C1 segment of cervical spinal cord (tissue), 14 donors: ENCODE data around the gene FAM53A.
"Not testable (repeated sequence)": the region's sequence is repeated elsewhere in the genome, so short reads cannot be mapped to it uniquely, and the experiment has no call there.

Experiments used
- DNase-seq, 14 donors: peaks; one replicate each; lab custom pipeline; 2025; lab: John Stamatoyannopoulos, UW

FAM53A gene

DNA sequence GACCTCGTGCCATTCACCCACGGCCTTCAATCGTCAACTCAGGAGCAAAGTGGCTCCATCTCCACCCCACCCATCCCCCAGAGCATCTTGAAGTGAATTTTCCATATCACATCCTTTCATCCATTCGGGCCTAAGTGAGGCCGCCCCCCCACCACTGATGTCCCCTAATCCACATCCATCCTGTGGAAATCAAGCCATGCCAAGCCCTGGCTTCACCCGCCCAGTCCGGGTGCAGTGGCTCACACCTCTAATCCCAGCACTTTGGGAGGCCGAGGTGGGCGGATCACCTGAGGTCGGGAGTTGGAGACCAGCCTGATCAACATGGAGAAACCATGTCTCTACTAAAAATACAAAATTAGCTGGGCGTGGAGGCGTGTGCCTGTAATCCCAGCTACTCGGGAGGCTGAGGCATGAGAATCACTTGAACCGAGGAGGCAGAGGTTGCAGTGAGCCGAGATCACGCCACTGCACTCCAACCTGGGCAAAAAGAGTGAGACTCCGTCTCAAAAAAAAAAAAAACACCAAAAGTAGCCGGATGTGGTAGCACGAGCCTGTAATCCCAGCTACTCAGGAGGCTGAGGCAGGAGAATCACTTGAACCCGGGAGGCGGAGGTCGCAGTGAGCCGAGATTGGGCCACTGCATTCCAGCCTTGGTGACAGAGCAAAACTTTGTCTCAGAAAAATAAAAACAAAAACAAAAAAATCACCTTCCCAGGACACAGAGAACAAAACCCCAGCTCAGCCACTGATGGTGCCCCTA is 76.5 kb downstream of the FAM53A start:
- DNase-seq, result not testable (repeated sequence)

DNA sequence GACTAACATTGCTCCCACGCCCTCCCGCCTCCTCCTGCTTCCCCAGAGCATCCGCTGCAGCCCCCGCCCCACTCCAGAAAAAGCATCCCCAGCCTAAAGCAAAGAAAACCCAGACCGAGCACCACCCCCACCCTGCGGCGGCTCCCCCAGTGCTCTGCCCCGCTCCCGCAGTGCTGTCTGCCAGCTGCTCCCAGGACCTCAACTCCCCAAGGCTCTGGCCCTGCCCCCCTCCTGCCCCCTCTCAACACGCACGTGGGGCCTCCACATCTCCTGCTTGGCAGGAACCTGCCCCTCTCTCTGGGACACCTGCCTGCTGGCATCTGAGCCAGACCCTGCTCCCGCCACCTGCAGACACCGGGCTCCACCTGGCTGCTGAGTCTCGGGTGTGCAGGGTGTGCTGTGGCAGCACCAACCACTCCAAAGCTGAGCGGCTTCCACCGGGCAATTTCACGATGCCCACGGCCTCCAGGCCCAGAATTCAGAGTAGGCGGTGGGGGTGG is 79.4 kb downstream of the FAM53A start:
- DNase-seq, result peak in 1 of 14 donors; percentile 66

DNA sequence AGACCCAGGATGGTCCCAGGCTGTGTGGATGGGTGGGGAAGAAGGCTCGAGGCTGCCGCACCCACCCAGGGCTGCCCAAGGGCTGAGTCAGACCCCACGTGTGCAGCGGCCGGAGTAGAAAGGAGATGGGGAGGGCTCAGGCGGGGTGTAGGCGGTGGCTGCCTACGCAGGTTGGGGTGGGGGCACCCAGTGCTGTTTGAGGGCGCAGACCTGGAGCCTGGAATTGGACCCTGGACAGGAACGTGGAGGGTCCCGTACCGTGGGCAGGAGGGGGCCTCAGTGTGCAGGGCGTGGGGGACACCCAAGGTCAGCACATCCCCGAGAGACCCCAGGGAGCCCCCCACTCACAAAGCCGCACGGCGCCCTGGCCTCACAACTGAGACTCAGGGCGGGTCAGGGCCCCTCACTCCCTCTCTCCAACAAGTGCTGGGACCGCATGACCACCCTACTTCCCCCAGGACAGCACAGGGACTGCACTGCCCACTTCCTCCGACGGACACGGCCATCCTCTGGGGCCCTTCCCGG is 79.9 kb downstream of the FAM53A start:
- DNase-seq, result no peak

DNA sequence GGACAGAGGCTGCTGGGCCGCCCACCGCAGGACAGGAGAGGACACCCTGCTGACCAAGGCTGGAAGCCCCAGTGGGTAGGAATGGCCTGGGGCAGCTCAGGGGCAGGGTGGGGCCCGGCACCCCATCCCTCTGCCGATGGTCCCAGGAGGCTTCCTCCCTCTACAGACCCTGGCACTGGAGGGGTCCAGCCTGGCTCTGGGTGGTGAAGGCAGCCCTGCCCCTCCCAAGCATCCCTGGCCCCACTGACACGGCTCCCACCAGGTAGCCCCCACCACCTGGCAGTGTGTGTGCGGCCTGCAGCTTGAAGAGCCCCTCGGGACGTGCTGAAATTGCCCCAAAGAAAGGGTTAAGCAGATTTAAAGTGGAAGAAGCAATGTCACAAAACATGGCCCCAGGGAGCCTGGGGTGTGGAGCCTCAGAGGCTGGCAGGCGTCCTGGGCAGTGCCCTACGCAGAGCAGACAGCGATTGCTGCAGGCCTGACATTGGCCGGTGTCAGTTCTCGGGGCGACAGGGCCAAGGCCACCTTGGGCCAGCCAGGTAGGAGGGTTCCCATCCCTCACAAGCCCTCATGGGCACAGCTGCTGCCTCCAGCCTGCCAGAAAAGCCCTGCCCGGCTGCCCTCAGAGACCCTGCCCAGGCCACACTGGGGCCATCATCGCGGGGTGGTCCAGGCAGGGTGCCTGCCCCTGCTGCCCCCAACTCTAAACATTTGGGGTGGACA is 80.5 kb downstream of the FAM53A start:
- no peak for DNase-seq

DNA sequence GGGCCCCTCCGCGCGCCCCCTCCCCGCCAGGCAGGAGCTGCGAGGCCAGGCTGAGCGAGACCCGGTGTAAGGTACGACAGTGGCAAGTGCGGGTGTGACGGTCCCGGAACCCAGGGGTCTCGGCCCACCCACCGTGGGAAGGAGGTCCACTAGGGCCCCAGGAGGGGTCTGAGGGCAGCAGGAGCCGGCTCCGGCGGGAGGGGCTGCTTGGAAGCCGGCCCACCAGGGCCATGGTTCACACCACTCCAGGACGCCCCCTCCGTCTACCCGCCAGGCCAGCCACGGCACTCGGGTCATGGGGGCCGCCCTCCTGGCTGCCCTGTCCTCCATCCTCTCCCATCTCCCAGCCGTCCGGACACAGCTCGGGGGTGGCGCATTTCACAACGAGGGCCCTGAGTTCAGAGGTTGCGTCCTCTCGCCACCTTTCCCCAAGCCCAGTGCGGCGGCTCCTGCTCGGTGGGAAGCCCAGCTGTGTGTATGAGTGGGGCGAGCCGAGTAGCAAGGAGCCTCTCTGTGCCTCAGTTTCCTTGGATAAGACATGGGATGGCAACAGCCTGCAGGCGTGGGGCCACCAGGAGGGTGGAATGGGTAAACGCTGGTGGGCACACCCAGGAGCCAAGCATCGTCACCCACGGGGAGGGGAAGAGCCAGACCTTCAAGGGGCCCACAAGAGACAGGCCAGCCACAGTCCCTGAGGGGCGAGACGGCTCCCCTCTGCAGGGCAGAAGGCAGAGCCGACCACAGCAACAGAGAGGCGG is 81.3 kb downstream of the FAM53A start:
- no peak for DNase-seq

DNA sequence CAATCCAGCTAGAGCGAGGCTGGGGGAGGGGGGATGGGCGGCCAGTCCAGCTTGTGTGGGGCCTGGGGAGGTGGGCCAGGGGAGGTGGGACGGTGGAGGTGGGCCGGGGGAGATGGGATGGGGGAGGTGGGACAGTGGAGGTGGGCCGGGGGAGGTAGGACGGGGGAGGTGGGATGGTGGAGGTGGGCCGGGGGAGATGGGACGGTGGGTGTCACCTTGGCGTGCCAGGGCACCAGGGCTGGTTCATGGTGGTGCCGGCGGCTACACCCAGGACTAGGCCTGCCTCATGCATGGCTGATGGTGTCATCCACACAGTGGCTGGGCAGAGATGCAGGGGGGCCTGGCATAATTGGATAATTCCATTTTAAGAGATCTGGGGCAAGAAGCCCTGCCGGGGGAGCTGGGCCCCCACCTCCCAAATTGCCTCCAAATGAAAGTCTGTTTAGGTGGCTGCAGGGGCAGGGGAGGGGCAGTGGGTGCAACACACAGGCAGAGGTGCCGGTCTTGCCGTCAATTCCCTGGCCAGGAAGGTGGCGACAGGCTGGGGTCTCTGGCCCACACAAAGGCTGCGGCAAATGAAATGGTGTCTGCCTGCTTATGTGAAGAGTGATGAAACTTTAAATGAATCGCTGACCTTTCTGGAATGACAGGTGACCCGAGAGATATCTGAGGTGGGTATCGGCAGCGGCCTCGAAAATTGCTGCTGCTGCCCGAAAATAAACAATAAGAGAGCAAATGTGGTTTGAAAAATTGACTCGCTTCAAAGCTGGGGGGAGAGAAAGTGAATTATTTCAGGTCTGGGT is 82.1 kb downstream of the FAM53A start:
- no peak for DNase-seq

DNA sequence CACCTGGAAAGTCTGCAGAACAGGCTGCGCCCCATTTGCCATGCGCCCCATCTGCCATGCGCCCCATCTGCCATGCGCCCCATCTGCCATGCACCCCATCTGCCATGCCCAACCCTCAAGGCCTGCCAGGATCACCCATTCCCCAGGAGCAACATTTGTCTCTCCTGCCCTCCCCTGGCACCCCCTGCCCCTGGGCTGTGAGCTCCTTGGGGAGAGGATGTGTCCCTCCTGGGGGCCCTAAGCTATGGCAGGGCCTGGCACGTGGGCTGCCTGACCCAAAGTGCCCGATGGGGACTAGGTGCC is 82.6 kb downstream of the FAM53A start:
- no peak for DNase-seq

DNA sequence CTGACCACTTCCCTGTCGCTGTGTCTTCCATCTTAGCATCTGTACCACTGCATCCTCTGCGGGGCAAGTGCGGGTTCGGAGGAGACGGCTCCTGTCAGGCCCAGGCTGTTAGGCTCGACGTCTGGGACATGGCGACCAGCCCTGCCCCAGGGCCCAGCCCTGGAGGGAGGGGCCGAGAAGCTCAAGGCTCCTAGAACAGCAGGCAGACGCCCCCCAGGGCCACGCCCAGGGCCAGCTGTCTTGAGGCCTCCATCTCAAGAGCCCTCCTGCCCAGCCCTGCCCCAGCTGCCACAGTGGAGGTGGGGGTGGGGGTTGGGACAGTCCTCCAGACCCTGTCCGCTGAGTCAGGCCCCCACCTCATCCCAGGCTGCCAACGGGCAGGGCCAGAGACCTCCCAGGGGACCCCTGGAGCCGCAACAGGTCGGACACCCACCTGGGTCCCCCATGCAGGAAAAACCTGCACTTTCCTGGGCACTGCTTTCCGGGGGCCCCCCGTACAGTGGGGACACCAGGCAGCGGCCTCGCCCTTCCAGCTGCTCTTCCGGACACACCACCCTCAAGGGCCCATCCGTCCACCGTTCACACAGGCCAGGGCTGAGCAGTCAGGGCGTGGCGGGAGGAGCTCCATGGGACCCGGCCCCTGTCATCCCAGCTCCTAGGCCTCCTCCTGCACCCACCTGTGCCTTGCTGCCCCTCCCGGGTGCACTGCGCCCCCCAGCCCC is 83.1 kb downstream of the FAM53A start:
- DNase-seq, result no peak

DNA sequence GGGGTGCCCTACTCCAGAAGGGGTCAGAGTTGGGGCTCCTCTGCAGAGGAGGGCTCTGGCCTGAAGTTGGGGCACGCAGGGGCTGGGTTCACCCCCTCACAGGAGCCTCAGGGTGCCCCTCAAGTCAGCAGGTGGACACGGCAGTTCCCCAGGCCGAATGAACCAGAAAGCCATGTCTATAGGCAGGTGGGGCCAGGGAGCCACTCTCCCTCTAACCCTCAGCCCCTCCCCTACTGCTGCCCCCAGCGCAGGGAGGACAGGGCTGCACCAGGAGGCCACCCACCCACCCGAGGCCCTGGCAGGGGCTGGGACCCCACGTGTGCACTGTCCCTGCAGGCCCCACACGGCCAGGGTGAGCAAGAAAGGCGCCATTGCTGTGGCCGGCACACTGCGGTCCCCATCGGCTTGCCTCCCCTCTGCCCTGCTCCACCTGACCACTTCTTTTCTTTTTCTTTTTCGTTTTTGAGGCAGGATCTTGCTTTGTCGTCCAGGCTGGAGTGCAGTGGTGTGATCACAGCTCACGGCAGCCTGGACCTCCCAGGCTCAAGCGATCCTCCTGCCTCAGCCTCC is 83.8 kb downstream of the FAM53A start:
- no peak for DNase-seq

DNA sequence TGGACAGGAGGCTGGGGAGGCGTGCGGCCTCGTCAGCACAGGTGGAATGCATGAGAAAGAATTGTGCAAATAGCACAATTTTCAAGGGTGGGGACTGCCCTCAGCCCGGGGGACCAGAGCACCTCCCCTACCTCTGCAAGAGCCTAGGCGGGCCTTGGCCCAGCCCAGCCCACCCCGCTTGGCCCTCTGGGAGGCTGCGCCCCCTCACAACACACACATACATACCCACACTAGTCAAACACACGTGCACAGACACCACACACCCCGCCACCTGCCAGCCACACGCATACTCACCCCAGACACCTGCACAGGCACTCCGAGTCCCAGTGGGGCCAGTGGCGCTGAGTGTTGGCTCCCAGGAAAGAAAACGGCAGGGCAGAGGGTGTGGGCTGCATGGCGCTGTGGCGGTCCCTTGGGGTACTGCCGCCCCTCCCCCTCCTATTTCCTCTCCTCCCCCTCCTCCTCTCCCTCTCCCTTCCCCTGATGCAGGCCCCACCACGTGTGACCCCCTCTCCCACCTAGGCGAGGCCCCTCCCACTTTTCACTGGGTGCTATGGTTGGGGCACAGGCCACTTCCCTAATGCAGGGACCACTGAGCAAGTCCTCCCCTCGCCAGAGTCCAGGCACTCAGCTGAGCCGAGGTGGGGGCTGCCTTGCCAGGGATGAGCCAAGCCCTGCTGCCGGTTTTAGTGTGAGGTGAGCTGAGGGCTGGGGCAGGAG is 84.5 kb downstream of the FAM53A start:
- DNase-seq, result no peak

DNA sequence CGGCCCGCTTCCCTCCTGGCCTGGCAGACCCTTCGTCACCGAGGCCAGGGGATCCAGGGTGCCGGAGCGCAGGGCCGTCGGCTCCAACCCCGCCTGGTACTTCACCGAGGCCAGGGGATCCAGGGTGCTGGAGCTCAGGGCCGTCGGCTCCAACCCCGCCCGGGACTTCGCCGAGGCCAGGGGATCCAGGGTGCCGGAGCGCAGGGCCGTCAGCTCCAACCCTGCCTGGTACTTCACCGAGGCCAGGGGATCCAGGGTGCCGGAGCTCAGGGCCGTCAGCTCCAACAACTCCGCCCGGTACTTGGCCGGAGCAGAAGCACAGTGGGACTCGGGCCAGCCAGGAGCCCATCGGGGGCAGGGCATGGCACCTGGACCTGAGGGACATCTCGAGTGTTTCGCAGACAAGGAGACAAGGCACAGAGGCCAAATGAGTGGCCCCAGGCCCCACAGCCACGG is 85.1 kb downstream of the FAM53A start:
- DNase-seq, result no peak

DNA sequence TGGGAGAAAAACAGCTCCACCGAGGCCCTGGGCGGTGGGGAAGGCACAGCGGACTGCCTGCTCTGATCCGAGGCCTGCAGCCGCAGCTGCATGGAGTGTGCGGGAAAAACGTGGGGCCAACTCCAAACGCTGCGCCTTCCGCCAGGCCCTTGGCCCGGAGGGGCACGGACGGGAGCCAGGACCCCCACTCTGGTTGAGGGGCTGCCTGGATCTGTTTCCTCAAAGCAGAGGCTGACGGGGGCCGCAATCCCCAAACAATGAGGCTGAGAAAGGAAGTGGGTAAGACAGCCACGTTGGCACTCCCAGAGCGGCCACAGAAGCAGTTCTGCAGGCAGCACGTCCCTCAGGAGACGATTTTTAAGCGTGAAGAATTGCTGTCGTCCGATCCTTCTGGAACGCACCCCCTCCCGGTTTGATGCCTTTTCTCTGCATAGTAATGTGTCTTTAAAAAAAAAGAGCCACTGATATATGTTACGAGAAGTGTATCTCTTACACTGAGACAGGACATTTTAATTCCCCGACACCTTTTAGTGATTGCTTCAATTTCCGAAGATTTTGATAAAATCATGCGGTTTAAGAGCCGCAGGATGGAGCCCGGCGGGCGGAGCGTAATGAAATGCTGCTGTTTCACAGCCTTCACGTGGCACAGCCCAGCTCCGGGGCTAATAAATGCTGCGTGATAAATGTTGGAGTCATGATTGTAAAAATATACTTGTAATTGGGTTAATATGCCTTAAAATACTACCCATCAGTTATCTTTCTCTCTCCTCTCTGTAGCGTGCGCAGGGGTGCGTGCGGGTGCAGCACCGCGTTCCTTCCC is 85.7 kb downstream of the FAM53A start:
- DNase-seq, result no peak

DNA sequence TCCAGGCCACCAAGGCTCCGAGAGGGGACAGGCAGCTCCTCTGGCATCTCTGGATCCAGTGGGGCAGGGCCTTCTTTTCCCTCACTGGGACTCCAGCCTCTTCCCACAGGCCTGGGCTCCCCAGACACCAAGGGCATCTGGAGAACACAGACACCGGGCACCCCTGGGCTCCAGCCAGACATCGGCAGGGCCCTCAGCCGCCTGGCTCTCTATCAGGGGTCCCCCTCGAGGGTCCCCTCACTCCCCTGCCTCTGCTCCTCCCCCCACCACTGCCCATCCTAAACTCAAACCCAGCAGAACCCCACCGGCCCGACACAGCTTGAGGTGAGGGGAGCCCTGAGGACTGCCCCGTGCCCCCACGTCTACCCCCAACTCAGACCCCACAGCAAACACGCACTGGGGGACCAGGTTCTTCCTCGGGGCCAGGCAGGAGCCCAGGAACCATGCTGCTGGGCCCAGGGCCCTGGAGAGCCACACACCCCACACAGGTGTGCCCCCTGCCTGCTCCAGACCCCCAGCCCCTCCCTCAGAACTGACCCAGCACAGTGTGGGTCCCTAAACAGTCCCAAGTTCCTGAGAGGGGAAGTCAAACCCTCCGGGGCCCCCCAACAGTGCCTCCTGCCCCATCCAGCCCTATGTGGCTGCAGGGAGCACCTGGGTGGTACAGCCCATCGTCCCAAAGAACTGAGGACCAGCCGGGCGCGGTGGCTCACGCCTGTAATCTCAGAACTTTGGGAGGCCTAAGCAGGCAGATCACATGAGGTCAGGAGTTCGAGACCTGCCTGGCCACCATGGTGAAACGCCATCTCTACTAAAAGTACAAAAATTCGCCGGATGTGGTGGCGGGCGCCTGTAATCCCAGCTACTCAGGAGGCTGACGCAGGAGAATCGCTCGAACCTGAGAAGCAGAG is 86.8 kb downstream of the FAM53A start:
- no peak for DNase-seq

DNA sequence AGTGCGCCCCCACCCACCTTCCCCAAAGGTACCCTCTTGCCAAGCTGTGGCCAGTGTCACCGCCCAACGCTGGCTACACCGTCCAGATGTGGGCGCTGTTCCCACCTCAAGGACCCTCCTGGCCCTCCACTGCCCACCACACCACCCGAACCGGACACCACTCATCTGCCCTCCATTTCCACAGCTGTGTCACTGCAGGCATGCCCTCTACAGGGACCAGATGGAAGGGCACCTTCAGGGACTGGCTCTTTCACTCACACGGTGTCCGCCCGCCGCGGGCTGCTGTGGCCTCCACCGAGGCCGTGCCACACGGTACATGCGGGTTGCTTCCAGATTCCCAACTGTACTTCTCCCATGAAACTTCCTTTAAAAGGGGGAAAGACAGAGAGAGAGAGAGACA is 87.7 kb downstream of the FAM53A start:
- no peak for DNase-seq

DNA sequence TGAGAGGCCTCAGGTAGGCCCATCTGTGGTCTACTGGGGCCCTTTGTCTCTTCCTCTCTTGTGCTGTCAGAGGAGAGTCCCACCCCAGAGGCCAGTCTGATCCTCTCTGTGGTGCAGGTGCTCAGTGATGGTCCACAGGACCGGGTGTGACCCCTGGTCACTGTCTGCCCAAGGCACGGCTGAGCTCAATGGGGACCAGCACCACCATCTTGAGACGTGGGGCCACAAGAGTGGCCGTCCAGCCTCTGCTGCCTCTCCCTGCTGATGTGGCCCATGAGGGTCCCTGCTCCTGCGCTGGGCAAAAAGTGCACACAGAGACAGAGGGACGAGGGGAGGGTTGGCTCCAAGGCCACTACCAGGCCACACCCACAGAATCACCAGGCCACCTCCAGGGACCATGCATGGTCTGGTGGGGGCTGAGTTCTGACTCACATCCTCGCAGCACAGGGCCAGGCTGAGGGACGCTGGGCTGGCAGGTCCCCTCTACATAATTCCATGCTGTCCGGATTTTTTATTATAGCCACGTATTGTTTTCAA is 88.3 kb downstream of the FAM53A start:
- no peak for DNase-seq

DNA sequence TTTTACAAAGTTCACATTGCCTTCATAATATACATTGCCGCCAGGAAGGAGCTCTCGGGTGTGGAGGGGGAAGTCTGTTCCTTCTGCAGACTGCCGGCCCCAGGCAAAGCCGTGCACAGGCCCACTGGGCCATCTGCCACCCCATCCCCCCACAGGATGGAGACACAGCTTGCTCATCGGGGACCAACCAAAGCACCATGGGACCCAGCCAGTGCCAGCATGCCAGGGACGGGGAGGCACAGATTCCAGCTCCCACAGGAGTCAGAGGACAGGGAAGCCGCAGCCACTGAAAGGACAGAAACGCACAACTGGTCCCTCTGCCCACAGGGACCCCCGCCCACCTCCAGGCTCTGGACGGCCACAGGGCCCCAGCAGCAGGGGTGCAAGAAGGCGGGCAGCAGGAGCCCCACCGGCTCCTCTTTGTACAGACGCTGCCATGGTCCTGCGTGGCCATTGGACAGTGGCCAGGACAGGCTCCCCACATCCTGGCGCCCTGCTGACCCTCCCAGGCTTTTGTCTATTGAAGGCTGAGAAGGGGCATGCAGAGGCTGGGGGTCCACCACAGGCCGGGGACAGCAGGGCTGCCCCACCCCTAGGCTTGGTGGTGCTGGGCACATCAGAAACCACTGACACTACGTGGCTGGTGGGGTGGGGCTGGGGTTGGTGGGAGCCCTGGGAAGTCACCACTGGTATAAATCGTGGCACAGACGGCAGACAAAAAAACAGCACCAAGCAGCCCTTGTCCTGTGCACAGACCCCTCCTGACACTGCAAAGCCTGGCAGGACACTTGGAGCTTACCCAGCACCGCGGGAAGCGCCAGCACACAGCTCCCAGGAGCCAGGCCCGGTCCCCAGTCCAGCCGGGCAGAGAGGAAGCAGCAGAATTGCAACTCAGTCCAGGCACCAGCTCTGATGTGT is 89.0 kb downstream of the FAM53A start:
- no peak for DNase-seq
